Measurements from ENCODE around the gene MAPK10. TPM values are rescaled to one million over a fixed set of nuclear protein-coding genes. Genes with fewer than 3 reads are reported as not detected.

MAPK10 gene
- polyA plus RNA-seq (2012; ENCODE audit: insufficient read length, low read depth): 0.19 TPM

GRCh38 chr4:86359944-86360478 lies at the start of gene MAPK10:
MAPK10 (minus strand) TSS chr4:86360053.
- no peak for TF ChIP-seq POLR2AphosphoS5 (IDR thresholded peaks at IDR 0.05; ENCODE audit: low read depth, low read length)
- no peak for TF ChIP-seq TAF1 (IDR thresholded peaks at IDR 0.05; ENCODE audit: borderline replicate concordance, insufficient read depth, low read length)
- no peak for TF ChIP-seq REST (IDR thresholded peaks at IDR 0.05; ENCODE audit: insufficient read depth in 1 of 2, low read depth in 2 of 2, low read length in 2 of 2)
- TF ChIP-seq SIN3A (IDR thresholded peaks at IDR 0.05; ENCODE audit: borderline replicate concordance, insufficient read depth, low read length): no peak

- TF ChIP-seq FOXP2 (optimal IDR thresholded peaks at IDR 0.05; ENCODE audit: borderline replicate concordance, extremely low read depth, extremely low read length, insufficient read depth) (no peak), SIN3A (IDR thresholded peaks at IDR 0.05; ENCODE audit: borderline replicate concordance, insufficient read depth, low read length) (no peak), REST (IDR thresholded peaks at IDR 0.05; ENCODE audit: insufficient read depth in 1 of 2, low read depth in 2 of 2, low read length in 2 of 2) (no peak), POLR2AphosphoS5 (IDR thresholded peaks at IDR 0.05; ENCODE audit: low read depth, low read length) (no peak), TAF1 (IDR thresholded peaks at IDR 0.05; ENCODE audit: borderline replicate concordance, insufficient read depth, low read length) (no peak)
These were observed 43.7 kb upstream of the MAPK10 start for GRCh38 chr4:86403575-86403974.

GRCh38 chr4:86401826-86402225 lies 42.0 kb upstream of the MAPK10 start:
- TF ChIP-seq FOXP2 (optimal IDR thresholded peaks at IDR 0.05; ENCODE audit: borderline replicate concordance, extremely low read depth, extremely low read length, insufficient read depth) (no peak), SIN3A (IDR thresholded peaks at IDR 0.05; ENCODE audit: borderline replicate concordance, insufficient read depth, low read length) (no peak)

- TF ChIP-seq SIN3A (IDR thresholded peaks at IDR 0.05; ENCODE audit: borderline replicate concordance, insufficient read depth, low read length) (no peak), FOXP2 (optimal IDR thresholded peaks at IDR 0.05; ENCODE audit: borderline replicate concordance, extremely low read depth, extremely low read length, insufficient read depth) (no peak)
These were observed 40.4 kb upstream of the MAPK10 start for GRCh38 chr4:86400216-86400615.

- no peak for TF ChIP-seq POLR2AphosphoS5 (IDR thresholded peaks at IDR 0.05; ENCODE audit: low read depth, low read length)
- TF ChIP-seq SIN3A (IDR thresholded peaks at IDR 0.05; ENCODE audit: borderline replicate concordance, insufficient read depth, low read length): no peak
- no peak for TF ChIP-seq FOXP2 (optimal IDR thresholded peaks at IDR 0.05; ENCODE audit: borderline replicate concordance, extremely low read depth, extremely low read length, insufficient read depth)
- TF ChIP-seq REST (IDR thresholded peaks at IDR 0.05; ENCODE audit: insufficient read depth in 1 of 2, low read depth in 2 of 2, low read length in 2 of 2): no peak
- no peak for TF ChIP-seq TAF1 (IDR thresholded peaks at IDR 0.05; ENCODE audit: borderline replicate concordance, insufficient read depth, low read length)
These were observed 38.3 kb upstream of the MAPK10 start for GRCh38 chr4:86398187-86398586.

- no peak for TF ChIP-seq POLR2AphosphoS5 (IDR thresholded peaks at IDR 0.05; ENCODE audit: low read depth, low read length)
- no peak for TF ChIP-seq REST (IDR thresholded peaks at IDR 0.05; ENCODE audit: insufficient read depth in 1 of 2, low read depth in 2 of 2, low read length in 2 of 2)
- no peak for TF ChIP-seq TAF1 (IDR thresholded peaks at IDR 0.05; ENCODE audit: borderline replicate concordance, insufficient read depth, low read length)
- no peak for TF ChIP-seq SIN3A (IDR thresholded peaks at IDR 0.05; ENCODE audit: borderline replicate concordance, insufficient read depth, low read length)
- no peak for TF ChIP-seq FOXP2 (optimal IDR thresholded peaks at IDR 0.05; ENCODE audit: borderline replicate concordance, extremely low read depth, extremely low read length, insufficient read depth)
These were observed 33.9 kb upstream of the MAPK10 start for GRCh38 chr4:86393749-86394148.

Measured in PFSK-1 (cell line).